ENCODE results near the gene BCAR3.
"Not testable (repeated sequence)": the region's sequence is repeated elsewhere in the genome, so short reads cannot be mapped to it uniquely, and the experiment has no call there.

The BCAR3 gene

GRCh38 chr1:93669369-93669768 lies 12.3 kb downstream of the BCAR3 start:
- DNase-seq (ENCODE audit: low read depth) = no peak

- DNase-seq (ENCODE audit: low read depth) = no peak
Observed at GRCh38 chr1:93668951-93669350, 12.7 kb downstream of the BCAR3 start.

GRCh38 chr1:93668121-93668520 lies 13.5 kb downstream of the BCAR3 start:
- no peak for DNase-seq (ENCODE audit: low read depth)

- DNase-seq (ENCODE audit: low read depth) = no peak
Observed at GRCh38 chr1:93667642-93668041, 14.0 kb downstream of the BCAR3 start.

GRCh38 chr1:93666613-93667384 lies 14.8 kb downstream of the BCAR3 start:
- no peak for DNase-seq (ENCODE audit: low read depth)

GRCh38 chr1:93665015-93665414 lies 16.6 kb downstream of the BCAR3 start:
- no peak for DNase-seq (ENCODE audit: low read depth)

GRCh38 chr1:93663208-93663614 lies 18.4 kb downstream of the BCAR3 start:
- no peak for DNase-seq (ENCODE audit: low read depth)

- no peak for DNase-seq (ENCODE audit: low read depth)
Observed at GRCh38 chr1:93662481-93663207, 19.0 kb downstream of the BCAR3 start.

GRCh38 chr1:93661829-93662474 lies 19.7 kb downstream of the BCAR3 start:
- no peak for DNase-seq (ENCODE audit: low read depth)

GRCh38 chr1:93661341-93661740 lies 20.3 kb downstream of the BCAR3 start:
- not testable (repeated sequence) for DNase-seq (ENCODE audit: low read depth)

- no peak for DNase-seq (ENCODE audit: low read depth)
Observed at GRCh38 chr1:93659822-93660503, 21.7 kb downstream of the BCAR3 start.

GRCh38 chr1:93658188-93658587 lies 23.4 kb downstream of the BCAR3 start:
- DNase-seq (ENCODE audit: low read depth) = no peak

- no peak for DNase-seq (ENCODE audit: low read depth)
Observed at GRCh38 chr1:93656491-93656890, 25.1 kb downstream of the BCAR3 start.

- DNase-seq (ENCODE audit: low read depth) = no peak
Observed at GRCh38 chr1:93653656-93654055, 28.0 kb downstream of the BCAR3 start.

GRCh38 chr1:93652323-93652949 lies 29.2 kb downstream of the BCAR3 start:
- DNase-seq (ENCODE audit: low read depth) = no peak

- no peak for DNase-seq (ENCODE audit: low read depth)
Observed at GRCh38 chr1:93651695-93652094, 29.9 kb downstream of the BCAR3 start.

GRCh38 chr1:93650159-93650558 lies 31.5 kb downstream of the BCAR3 start:
- DNase-seq (ENCODE audit: low read depth) = not testable (repeated sequence)

GRCh38 chr1:93649231-93649630 lies 32.4 kb downstream of the BCAR3 start:
- no peak for DNase-seq (ENCODE audit: low read depth)

- no peak for DNase-seq (ENCODE audit: low read depth)
Observed at GRCh38 chr1:93648656-93649055, 33.0 kb downstream of the BCAR3 start.

- no peak for DNase-seq (ENCODE audit: low read depth)
Observed at GRCh38 chr1:93641527-93641926, 40.1 kb downstream of the BCAR3 start.

GRCh38 chr1:93640656-93641440 lies 40.8 kb downstream of the BCAR3 start:
- DNase-seq (ENCODE audit: low read depth) = no peak
